ENCODE results near the gene AGBL1.

Gene AGBL1

DNA sequence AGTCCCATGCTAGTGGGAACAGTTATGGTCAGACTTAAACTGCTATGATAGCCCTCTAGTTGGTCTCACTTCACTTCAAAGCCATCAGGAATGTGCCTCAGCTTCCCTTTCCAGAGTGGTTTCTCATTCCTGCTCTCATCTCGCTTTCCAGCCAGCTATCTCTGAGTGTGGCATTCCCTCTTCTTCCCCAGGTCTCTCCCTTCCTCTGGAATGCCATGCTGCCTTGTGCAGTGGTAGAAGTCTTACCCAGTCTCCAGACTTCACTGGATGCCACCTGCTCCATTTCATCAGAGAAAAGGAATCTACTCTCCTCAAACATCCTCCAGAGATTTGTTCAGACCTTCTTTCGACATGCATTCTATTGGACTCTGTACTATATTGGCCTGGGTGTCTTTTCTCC lies 83.0 kb downstream of the AGBL1 start:
- no peak for DNase-seq (ENCODE audit: low read depth in 1 of 2, low spot score in 1 of 2)

DNA sequence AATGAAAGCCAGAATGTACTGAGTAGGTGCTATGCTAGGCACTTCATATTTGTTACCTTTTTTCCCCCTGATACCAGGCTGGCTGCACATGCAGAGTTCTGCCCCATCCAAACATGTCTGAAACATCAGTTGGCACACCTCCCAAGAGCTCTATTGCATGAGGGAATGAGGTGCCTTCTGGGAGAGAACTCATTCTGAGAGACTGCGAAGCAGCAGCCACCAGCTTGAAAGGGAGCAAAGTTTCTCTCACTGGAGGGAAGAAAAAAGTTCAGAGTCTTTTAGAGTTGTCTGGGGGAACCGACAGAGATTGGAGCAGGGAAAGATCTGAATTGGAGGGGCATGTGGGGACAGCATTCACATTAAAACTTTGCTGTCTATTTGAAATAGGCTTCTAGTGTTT lies 84.1 kb downstream of the AGBL1 start:
- no peak for DNase-seq (ENCODE audit: low read depth in 1 of 2, low spot score in 1 of 2)

DNA sequence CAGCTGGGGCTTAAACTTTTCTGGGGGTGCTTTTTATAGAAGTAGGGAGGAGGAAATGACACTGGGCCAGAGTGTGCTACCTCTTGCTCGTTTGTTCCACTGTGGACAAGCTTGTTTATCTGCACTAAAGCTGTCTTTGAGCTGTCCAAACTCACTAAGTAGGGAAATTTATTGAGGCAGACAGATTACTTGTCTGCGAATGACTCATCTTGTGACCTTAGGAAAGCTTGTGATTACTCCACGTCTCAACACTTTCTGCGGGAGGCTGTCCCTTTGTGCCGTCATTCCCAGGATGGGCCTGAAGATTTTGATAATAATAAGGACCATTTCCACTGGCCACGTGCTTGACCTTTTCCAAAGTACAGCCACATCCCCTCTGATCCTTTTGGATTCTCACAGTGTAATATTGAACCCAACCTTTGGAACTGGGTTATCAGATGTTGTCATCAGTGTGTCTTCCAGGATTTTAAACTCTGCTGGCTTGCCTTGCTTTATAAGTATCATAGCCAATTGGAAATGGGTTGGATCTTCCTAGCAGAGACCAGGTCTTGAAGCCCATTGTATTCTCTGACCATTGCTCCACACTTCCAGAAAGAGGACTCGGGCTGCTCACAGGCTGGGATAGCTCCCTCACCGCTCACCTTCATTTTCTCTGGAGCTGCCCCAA lies 84.7 kb downstream of the AGBL1 start:
- DNase-seq (ENCODE audit: low read depth in 1 of 2, low spot score in 1 of 2) = no peak

DNA sequence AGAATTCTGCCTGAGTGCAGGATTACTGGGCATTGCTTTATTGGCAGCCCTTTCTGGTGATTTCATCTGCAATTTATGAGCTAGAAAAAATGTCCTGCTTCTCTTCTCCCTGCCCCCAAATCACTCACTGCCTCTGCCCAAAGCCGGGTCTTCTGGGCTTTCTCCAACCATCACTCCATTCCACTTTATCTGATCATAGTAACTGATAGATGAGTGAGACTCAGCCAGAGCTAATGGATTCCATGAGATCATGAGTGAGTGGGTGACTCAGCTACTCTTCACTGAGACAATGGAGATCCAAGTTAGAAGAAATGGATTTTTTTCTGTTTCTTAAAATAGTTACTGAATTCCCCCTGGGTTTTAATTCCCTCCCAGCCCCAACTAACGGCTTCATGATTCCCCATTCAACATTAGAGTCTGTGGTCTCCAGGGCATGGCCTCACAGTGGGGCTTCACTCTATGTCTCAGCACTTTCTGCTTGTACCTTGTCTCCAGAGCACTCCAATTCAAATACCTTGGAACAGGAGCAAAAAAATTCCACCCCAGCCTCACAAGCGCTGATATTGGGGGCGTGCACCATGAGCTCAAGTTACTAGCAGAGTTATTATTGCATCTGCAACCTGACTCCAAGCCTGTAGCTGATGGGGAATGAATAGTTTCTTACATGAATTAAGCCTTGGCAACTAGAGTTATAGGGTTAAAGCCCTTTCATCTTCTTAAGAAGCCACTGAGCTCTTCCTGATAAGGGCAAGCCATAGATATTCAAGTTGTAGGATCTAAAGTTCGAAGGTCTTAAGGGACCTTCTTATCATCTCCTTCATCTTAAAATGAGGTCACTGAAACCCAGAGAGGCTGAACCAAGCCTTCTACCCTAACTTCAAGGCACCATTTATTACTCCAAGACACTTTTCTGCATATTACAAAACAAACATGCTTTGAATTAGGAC lies 85.9 kb downstream of the AGBL1 start:
- no peak for DNase-seq (ENCODE audit: low read depth in 1 of 2, low spot score in 1 of 2)

DNA sequence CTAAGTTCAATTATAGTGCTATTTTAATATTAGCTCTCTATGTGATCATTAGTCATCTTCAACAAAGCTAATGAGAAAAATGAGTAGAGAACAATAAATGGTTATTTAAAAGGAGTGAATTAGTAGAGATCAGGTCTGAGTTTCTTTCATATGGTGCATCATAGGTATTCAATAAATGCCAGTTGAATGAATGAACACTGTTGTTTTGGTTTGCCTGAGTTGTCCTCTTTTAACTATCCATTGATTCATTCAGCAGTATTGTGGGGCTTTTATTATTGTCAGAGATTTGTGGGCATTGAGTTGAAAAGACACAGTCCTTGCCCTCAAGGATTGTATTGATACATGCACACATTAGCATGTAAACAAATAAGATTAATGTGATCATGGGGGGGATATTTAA lies 88.2 kb downstream of the AGBL1 start:
- DNase-seq (ENCODE audit: low read depth in 1 of 2, low spot score in 1 of 2) = no peak

DNA sequence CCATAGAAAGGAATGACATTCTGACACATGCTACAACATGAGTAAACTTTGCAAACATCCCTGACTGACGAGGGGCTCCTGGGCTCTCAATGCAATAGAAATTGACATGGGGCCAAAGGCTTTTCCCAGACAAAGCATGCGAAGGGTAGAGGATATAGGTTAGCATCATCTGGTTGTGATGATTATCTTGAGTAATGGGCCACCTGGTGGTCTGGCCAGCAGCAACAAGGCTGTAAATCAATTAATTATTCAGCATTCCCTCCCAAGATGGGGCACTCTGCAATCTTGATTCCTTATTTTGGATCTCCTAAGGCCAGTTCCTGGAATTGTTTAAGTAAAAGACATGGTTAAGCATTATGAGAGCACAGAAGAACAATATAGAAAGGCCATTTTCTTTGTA lies 99.2 kb downstream of the AGBL1 start:
- no peak for DNase-seq (ENCODE audit: low read depth in 1 of 2, low spot score in 1 of 2)

DNA sequence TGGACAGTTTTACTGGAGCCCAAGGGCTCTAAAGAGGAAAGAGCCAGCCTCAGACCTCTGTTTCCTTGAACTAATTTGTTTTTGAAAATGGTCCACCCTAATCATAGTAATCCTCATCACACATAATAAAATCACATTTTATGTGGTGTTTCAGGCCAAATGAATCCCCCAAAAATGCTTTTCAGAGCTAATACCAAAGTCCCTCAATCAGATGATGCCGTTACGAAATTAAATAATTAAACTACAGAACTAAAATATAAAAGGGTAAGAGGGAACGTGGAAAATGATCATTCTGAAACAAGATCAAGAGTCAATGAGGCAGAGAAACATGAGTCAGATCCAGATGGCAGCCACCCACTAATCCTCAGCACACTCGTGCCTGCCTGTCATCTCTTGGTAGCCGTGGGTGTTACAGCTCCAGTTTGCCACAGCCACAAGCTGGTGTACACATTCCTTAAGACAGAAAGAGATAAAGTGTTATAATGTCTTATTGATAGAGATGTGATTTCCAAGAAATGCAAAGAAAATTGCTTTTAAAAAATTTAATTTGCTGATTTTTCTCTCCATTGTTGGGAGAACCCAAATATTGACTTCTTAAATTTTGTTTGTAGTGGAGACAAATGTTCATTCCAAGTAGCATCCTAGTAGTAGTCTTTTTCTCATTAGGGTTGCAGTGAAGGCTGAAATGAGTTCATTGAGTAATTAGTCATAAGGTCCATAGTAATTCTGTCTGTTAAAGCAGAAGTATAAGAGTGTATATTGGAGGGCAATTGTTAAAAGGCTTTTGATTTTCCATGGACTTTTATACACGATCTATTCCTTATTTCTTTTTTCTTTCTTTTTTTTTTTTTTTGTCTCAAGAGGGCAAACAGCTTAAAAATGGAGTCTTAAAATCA lies 104.2 kb downstream of the AGBL1 start:
- DNase-seq (ENCODE audit: low read depth in 1 of 2, low spot score in 1 of 2) = peak in 1 of 2 donors; percentile 14

DNA sequence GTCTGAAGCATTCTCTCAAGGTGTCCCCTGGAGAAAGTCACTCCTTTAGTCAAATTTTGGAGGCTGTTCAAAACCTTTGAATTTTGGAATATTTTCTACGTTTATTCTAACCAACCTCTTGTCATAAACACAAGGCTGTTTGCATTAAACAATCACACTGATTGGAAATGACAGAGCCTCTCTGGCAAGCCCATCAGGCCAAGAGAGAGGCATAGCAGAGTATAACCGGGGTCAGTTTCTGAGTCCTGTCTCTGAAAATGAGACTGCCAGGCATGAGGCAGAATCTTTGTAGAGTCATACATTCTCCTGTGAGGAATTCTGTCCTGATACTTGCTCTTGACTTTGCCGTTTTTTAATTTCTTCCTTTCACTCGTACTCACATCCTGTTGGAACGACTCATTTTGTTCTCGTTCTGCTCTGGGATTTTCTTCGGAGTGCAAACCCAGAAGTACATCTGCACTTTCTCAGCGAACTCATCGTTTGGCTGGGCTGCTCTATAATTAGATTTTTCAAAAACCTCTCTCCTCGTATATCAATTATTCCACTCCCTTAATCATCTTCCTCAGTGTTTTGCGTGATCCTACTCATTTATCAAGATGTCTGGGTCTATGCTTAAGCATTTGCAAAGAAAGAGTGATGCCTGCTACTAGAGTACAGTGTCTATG lies 114.2 kb downstream of the AGBL1 start:
- no peak for DNase-seq (ENCODE audit: low read depth in 1 of 2, low spot score in 1 of 2)

DNA sequence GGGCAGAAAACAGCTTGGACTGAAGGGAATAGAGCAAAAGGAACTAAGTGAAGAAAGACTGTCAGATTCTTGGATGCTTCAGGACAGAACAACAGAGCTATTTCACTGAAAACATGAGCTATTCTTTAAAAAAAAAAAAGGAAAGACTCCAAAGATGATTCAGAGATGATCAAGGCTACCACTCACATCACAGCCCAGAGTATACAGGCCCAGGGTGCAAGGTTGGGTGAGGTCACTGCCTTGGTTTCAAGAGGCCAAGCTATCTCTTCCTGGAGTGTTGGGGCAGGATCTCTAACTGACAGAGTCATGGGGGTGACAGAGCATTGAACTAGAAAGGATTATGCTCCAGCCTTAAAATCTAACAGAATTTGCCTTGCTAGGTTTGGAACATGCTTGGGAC lies 118.1 kb downstream of the AGBL1 start:
- no peak for DNase-seq (ENCODE audit: low read depth in 1 of 2, low spot score in 1 of 2)

DNA sequence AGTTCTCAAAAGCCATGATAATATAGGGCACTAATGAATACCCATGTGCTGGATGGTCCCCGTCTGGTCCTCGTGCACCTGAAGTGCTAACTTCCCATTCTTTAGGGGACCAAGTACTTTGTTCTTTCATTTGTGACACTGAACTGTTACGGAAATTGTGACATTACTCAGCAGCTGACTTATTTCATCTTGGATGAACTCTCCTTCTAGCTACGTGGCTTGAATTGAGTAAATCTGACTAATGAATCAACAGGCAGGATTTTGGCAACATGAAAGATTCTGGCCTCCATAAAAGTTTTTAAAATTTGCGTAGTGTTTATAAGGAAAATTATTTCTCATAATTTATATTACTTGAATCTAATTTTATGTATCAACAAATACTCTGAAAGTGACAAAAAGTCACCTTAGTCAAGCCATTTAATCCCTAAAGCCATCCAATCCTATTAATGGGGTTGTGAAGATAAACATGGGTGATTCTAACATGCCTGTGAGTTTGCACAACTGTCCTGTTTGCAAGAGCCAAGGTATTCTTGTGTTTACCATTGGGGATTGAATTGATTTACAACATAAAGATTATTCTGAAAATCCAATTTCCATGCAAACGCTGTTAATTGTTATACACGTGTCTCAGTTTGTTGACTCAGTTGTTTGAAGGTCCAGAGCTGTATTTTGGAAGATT lies 119.9 kb downstream of the AGBL1 start:
- no peak for DNase-seq (ENCODE audit: low read depth in 1 of 2, low spot score in 1 of 2)

DNA sequence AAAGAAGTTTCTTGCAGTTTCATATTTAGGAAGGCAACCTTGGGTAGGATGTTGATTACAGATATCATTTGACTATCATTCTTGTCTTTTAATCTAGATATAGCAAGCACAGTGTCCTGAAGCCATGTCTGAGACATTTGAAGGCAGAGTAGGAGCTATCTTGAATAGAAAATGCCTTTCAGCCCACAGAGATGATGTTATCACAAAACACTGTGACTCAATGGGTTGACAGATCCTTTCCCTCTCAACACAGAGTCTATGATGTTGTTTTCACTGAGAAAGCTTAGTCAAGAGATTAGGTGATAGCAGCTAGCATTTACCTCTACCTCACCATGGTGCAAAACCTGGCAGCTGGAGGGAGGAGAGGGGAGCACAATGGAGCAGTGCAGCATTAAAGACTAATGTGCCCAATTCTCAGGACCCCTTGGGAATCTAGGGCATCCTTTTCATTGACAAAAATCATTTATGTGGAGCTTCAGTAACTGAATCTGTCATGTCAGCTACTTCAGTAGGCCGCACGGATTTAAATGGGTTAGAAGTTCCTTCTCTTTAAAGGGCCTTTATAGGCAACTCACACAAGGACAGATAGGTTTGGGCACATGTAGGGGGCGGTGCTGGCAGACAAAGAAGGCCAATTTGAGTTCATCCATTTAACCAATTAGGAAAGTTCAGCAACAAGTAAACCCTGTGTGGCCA lies 121.8 kb downstream of the AGBL1 start:
- DNase-seq (ENCODE audit: low read depth in 1 of 2, low spot score in 1 of 2) = no peak

DNA sequence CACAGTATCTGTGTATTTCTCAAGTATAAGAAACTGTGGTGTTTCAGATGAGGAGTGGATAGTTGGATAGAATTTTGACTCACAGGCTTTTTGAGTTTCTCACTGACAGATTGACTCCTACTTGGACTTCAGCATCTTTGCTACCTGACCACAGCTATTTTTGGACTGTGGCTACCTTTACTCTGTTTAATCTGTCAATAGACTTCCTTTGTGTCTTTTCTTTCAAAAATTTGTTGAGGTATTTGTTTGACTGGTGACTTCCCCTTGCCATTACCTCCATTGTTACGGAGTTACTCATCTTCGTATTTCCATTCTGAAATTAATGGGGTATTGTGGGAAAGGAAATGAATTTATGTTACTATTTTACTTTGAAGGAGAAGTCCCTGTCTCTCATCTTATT lies 123.8 kb downstream of the AGBL1 start:
- no peak for DNase-seq (ENCODE audit: low read depth in 1 of 2, low spot score in 1 of 2)

DNA sequence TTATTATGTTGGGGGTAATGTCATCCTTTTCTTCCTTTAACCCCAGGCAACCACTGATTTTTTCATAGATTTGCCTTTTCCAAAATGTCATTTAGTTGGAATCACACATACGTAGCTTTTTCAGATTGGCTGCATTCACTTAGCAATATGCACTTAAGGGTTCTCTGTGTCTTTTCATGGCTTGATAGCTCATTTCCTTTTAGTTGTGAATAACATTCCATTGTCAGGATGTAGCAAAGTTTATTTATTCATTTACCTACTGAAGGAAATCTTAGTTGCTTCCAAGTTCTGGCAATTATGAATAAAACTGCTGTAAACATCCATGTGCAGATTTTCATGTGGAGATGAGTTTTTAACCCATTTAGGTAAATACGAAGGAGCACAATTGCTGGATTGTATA lies 125.4 kb downstream of the AGBL1 start:
- no peak for DNase-seq (ENCODE audit: low read depth in 1 of 2, low spot score in 1 of 2)

DNA sequence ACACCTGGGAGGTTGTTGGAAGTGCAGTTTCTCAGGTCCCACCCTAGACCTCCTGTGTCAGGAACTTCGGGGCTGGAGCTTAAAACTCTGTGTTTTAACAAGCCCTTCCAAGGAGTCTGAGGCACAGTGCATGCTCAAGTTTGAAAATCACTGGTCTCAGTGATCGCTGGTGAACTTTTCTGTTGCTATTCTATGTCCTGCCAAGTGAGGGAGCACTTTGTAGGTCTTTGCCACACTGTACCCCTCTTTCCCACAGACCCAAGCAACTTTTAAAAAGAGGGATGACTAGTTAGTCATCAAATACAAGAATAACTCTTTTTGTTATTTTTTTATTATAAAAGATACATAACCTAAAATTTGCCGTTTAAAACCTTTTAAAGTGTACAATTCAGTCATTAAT lies 133.7 kb downstream of the AGBL1 start:
- no peak for DNase-seq (ENCODE audit: low read depth in 1 of 2, low spot score in 1 of 2)

DNA sequence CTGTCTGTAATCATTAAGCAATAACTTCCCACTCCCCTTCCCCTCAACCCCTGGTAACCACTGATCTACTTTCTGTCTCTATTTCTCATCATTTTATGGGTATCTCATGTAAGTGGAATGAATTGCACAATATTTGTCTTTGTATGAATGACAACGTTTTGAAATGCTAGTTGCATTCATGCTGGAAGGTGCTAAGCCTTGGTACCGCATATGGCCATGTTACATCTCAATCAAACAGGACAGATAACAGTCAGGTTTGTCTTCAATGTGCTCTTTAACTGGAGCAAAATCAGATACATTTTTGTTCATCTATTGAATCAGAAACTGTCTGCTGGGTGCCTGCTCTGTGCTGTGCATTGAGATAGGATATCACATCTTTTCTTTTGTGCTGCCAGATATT lies 134.2 kb downstream of the AGBL1 start:
- no peak for DNase-seq (ENCODE audit: low read depth in 1 of 2, low spot score in 1 of 2)

DNA sequence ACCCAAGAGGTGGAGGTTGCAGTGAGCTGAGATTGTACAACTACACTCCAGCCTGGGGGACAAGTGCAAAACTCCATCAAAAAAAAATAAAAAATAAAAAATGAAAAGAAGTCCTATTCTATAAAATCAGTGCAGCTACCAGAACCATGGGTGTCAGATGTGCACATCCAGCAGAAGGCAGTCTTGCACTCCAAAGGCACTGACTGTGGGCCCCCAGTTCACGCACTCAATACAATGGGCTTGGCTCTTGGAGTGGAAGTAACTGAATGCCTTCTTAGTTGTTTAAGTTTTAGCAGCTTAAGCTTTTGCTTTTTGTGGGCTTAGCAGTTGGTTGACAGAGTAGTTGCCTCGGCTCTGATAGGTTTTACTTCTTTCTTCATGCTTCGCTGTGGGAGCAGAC lies 141.4 kb downstream of the AGBL1 start:
- DNase-seq (ENCODE audit: low read depth in 1 of 2, low spot score in 1 of 2) = no peak

DNA sequence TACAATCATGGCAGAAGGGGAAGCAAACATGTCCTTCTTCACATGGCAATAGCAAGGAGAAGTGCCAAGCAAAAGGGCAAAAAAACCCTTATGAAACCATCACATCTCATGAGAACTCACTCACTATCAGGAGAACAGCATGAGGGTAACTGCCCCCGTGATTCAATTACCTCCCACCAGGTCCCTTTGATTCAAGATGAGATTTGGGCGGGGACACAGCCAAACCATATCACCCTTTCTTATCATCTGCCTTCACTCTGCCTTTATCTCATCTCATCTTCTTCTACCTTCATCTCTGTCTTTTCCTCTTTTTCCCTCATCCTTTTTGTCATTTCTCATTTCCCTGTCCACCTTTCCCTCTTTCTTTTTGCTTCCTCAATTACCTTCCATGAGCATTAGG lies 149.6 kb downstream of the AGBL1 start:
- DNase-seq (ENCODE audit: low read depth in 1 of 2, low spot score in 1 of 2) = no peak

DNA sequence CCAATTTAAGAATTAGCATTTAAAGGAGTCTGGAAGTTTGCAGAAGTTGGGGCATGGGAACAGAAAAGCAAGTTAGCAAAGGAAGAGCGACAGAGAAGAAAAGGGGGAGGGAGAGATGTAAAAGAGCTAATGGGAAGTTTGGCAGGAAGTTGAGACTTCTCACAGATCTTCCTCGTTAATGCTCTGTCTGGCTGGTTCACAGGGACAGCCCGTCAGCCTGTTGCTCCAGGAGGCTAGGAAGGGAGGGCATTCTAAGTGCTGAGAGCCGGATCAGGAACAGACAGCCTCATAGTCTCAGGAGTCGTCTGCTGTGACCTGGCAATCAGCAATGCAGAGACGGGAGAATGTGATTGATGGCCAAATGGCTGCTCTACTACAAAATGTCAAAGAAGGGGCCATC lies 150.3 kb downstream of the AGBL1 start:
- no peak for DNase-seq (ENCODE audit: low read depth in 1 of 2, low spot score in 1 of 2)

DNA sequence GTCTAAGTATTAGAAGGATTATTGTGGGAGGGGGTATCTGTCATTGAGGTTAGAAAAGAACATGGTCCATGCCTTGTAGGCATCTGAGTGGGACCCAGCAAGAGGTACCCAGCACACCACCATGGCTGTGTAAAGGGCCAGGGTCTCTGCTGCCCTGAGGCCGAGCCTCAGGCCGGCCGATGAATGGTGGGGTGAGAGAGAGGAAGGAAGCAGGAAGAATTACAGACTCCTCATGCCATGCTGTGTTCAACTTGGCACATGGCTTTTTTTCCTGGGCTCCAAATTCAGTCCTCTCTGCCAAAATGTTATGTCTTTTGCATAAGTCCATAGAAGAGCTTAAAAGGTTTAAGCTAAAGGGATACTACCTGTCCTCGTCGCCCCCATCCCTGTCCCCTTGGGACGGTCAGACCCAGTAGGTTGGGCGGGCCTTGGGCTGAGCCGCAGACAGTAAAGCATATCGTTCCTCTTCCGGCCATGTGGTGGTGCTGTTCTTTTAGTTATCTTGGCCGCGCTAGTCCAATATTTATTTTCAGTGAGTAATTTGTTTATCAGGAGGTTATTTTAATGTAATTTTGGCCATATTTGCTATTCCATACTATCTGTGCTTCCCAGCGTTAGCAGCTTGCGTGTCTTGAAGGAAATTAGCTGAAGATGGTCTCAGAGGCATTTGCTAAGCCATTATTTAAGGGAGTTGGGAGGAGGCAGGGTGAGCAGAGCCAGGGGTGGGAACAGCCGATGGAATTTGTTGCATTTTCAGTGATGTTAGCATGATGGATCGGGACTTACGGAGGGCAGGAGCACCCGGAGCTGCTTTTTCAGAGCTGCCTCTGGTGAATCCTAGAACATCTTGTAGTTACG lies 152.4 kb downstream of the AGBL1 start:
- DNase-seq (ENCODE audit: low read depth in 1 of 2, low spot score in 1 of 2) = peak in 1 of 2 donors; percentile 1
